Left lung (tissue), 10 donors: ENCODE data around the gene APBA2. TPM values are rescaled to one million over a fixed set of nuclear protein-coding genes. Genes with fewer than 3 reads are reported as not detected.
"Not testable (repeated sequence)": the region's sequence is repeated elsewhere in the genome, so short reads cannot be mapped to it uniquely, and the experiment has no call there.

Experiments used
- ATAC-seq: fragments of 200-7000 bp; cut with Tn5 transposase; one replicate; pipeline ENCODE4 v1.9.1; 2020; ENCODE audit warnings: moderate library complexity
- DNase-seq, 4 donors: peaks; one replicate each; pipeline ENCODE4 v3.0.0-alpha.2; 2013 to 2020
- H3K27ac ChIP-seq, 2 donors: fragments of 200-600 bp; sonication (generic) in 1 of 2; one replicate each; pipeline versions ENCODE4 v1.5.0 to v1.8.0; 2020 to 2021
- H3K27me3 ChIP-seq, 2 donors: fragments of 200-600 bp; sonication (generic) in 1 of 2; one replicate each; pipeline versions ENCODE4 v1.5.0 to v1.8.0; 2020 to 2021
- H3K36me3 ChIP-seq, 2 donors: fragments of 200-600 bp; sonication (generic) in 1 of 2; one replicate each; pipeline versions ENCODE4 v1.5.0 to v1.8.0; 2020 to 2021
- H3K4me1 ChIP-seq, 2 donors: fragments of 200-600 bp; one replicate each; pipeline ENCODE4 v1.8.0; 2021
- H3K4me3 ChIP-seq, 2 donors: fragments of 200-600 bp; sonication (generic) in 1 of 2; one replicate each; pipeline versions ENCODE4 v1.5.0 to v1.8.0; 2020 to 2021; ENCODE audit warnings: mild to moderate bottlenecking in 1 of 2
- H3K9me3 ChIP-seq, 2 donors: fragments of 200-600 bp; sonication (generic) in 1 of 2; one replicate each; pipeline versions ENCODE4 v1.5.0 to v1.8.0; 2020 to 2021
- intact Hi-C, 2 donors: fragments of 100-400 bp; cut with DNase I; formaldehyde crosslinking; loops; one replicate each; pipeline versions ENCODE4 v1.11.2 to v1.14.2; 2022
- polyA plus RNA-seq, 6 donors: library from polyadenylated mRNA; unstranded; fragments of 120-200 nt; gene quantifications; one replicate each; pipeline ENCODE4 v1.2.1, GENCODE V29; 2013; ENCODE audit not compliant: insufficient read length in 6 of 6
- total RNA-seq, 2 donors: library from RNA; stranded (reverse); fragmentation: NEBNext Ultra II Directional; extraction: Animal tissue kit (Norgen Biotek cat#: 25700); gene quantifications; one replicate each; pipeline ENCODE4 v1.2.1, GENCODE V29; 2021
- TF ChIP-seq, protein P1 (sequence below), 2 donors: fragments of 200-600 bp; sonication (generic) in 1 of 2; IDR thresholded peaks; one replicate each; pipeline versions ENCODE4 v1.5.0 to v1.8.0; 2021; ENCODE audit warnings: antibody characterized with exemption in 2 of 2
- donor health status: DM: no; HTN: yes; CAD: no.
- donor health status: DM: no; HTN: no; CAD: no.

The APBA2 gene
- total and polyA plus RNA-seq, 8 donors: 3.9 to 18.4 (median 11.1) TPM

- DNase-seq (no peak), ATAC-seq (no peak)
- Histone ChIP-seq H3K27ac (no peak overlapping the region), H3K4me1 (no peaks in the 10 kb centered on the region), H3K4me3 (no peak overlapping the region), H3K36me3 (no peaks in the 10 kb centered on the region), H3K27me3 (no peaks in the 10 kb centered on the region), H3K9me3 (peaks cover 0 to 21% of the 10 kb centered on the region in 2 donors)
- TF ChIP-seq, protein P1, sequence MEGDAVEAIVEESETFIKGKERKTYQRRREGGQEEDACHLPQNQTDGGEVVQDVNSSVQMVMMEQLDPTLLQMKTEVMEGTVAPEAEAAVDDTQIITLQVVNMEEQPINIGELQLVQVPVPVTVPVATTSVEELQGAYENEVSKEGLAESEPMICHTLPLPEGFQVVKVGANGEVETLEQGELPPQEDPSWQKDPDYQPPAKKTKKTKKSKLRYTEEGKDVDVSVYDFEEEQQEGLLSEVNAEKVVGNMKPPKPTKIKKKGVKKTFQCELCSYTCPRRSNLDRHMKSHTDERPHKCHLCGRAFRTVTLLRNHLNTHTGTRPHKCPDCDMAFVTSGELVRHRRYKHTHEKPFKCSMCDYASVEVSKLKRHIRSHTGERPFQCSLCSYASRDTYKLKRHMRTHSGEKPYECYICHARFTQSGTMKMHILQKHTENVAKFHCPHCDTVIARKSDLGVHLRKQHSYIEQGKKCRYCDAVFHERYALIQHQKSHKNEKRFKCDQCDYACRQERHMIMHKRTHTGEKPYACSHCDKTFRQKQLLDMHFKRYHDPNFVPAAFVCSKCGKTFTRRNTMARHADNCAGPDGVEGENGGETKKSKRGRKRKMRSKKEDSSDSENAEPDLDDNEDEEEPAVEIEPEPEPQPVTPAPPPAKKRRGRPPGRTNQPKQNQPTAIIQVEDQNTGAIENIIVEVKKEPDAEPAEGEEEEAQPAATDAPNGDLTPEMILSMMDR (IDR thresholded peaks at IDR 0.05): no peak
- intact Hi-C loops: no loop called here
Measured at GRCh38 chr15:29156521-29156920, 270.7 kb downstream of the APBA2 start.

DNA sequence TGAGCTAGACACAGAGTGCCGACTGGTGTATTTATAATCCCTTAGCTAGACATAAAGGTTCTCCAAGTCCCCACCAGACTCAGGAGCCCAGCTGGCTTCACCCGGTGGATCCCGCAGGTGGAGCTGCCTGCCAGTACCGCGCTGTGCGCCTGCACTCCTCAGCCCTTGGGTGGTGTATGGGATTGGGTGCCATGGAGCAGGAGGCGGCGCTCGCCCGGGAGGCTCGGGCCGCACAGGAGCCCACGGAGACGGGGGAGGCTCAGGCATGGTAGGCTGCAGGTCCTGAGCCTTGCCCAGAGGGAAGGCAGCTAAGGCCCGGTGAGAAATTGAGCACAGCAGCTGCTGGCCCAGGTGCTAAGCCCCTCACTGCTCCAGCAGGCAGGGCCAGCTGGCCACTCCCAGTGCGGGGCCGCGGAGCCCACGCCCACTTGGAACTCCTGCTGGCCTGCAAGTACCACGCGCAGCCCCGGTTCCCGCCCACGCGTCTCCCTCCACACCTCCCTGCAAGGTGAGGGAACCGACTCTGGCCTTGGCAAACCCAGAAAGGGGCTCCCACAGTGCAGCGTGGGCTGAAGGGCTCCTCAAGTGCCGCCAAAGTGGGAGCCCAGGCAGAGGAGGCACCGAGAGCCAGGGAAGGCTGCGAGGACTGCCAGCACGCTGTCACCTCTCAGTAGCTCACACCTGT is 274.1 kb downstream of the APBA2 start:
- DNase-seq: no peak
- Histone ChIP-seq H3K36me3 (no peaks in the 10 kb centered on the region), H3K4me3 (no peak overlapping the region), H3K27me3 (no peaks in the 10 kb centered on the region), H3K9me3 (peaks cover 0 to 31% of the 10 kb centered on the region in 2 donors), H3K4me1 (no peaks in the 10 kb centered on the region), H3K27ac (no peak overlapping the region)
- ATAC-seq: no peak
- TF ChIP-seq, protein P1 (IDR thresholded peaks at IDR 0.05): no peak
- intact Hi-C loops: no loop called here

GRCh38 chr15:29162411-29162810 is 276.6 kb downstream of the APBA2 start:
- TF ChIP-seq, protein P1 (IDR thresholded peaks at IDR 0.05): no peak
- intact Hi-C loops: no loop called here
- no peaks in the 10 kb centered on the region for H3K4me1 ChIP-seq
- H3K4me3 ChIP-seq: no peak overlapping the region
- no peaks in the 10 kb centered on the region for H3K27me3 ChIP-seq
- no peak overlapping the region for H3K27ac ChIP-seq
- no peak for ATAC-seq
- H3K9me3 ChIP-seq: peaks cover 0 to 31% of the 10 kb centered on the region in 2 donors
- H3K36me3 ChIP-seq: no peaks in the 10 kb centered on the region
- no peak for DNase-seq

GRCh38 chr15:29167122-29167521 is 281.3 kb downstream of the APBA2 start:
- H3K27me3 ChIP-seq, DNase-seq, H3K4me3 ChIP-seq, ATAC-seq, H3K36me3 ChIP-seq, H3K27ac ChIP-seq, intact Hi-C loops, H3K4me1 ChIP-seq: not testable (repeated sequence)
- H3K9me3 ChIP-seq: peaks cover 0 to 12% of the 10 kb centered on the region in 2 donors

Other genes with a start within 250 kb of the APBA2 start
- 1 to 10 TPM; 1.5 to 2.0 TPM for gene GOLGA8M, start 173.6 kb upstream of the APBA2 start, total RNA-seq
- gene GOLGA8M, start 173.6 kb upstream of the APBA2 start, polyA plus RNA-seq: 1 to 10 TPM; 1.2 to 6.0 (median 3.6) TPM
- gene GOLGA6L7, start 37.3 kb upstream of the APBA2 start, total RNA-seq: not detected
- gene GOLGA6L7, start 37.3 kb upstream of the APBA2 start, polyA plus RNA-seq: 1 to 10 TPM in 2 of 6 donors, under 1 TPM in 4; 0.33 to 1.4 (median 0.95) TPM